ENCODE results near the gene RAB9B. TPM values are rescaled to one million over a fixed set of nuclear protein-coding genes. Genes with fewer than 3 reads are reported as not detected.

The RAB9B gene
- total and polyA plus RNA-seq, 2 donors from 2014 or later: 0.26 to 1.1 TPM

DNA sequence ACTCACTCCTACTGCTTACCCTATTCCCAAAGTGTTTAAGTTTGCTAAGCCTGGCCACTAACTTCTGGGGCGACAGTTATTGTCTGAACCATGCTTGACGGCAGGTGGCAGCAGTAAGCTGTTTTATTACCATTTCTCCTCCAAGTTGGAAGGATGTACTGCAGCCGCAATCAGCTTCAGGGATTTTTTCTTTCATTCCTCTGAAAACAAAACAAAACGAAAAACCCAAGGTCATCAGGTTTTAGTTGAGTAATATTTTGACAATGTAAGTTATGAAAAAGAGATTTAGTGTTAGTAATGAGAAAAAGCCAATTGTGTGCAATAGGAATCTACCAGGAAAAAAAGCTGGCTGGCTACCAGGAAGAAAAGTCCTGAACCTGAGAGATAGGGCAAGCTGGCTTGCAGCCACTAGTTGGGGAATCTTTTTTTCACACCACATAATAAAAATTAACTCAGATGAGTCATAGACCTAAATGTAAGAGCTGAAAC is 13.2 kb upstream of the RAB9B start:
- no peak overlapping the region for H3K27ac ChIP-seq (ENCODE audit: low read depth in 2 of 2, low read length in 2 of 2)
- H3K9ac ChIP-seq (ENCODE audit: low read length in 3 of 3): no peak overlapping the region
- H3K27me3 ChIP-seq (ENCODE audit: control insufficient read depth, insufficient read depth, low read length): no peaks in the 10 kb centered on the region
- H3K4me3 ChIP-seq (ENCODE audit: low read length in 3 of 3): no peak overlapping the region
- peak; percentile 98 for FAIRE-seq
- TF ChIP-seq, protein P1, sequence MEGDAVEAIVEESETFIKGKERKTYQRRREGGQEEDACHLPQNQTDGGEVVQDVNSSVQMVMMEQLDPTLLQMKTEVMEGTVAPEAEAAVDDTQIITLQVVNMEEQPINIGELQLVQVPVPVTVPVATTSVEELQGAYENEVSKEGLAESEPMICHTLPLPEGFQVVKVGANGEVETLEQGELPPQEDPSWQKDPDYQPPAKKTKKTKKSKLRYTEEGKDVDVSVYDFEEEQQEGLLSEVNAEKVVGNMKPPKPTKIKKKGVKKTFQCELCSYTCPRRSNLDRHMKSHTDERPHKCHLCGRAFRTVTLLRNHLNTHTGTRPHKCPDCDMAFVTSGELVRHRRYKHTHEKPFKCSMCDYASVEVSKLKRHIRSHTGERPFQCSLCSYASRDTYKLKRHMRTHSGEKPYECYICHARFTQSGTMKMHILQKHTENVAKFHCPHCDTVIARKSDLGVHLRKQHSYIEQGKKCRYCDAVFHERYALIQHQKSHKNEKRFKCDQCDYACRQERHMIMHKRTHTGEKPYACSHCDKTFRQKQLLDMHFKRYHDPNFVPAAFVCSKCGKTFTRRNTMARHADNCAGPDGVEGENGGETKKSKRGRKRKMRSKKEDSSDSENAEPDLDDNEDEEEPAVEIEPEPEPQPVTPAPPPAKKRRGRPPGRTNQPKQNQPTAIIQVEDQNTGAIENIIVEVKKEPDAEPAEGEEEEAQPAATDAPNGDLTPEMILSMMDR (IDR thresholded peaks at IDR 0.05; ENCODE audit: borderline replicate concordance, extremely low read depth, insufficient read depth): peak; percentile 56
- DNase-seq: peak; percentile 42 to 73 (median 50)
- no peaks in the 10 kb centered on the region for H3K9me3 ChIP-seq (ENCODE audit: control insufficient read depth in 2 of 3, insufficient read depth in 1 of 3, low read length in 3 of 3)
- no peaks in the 10 kb centered on the region for H3K4me1 ChIP-seq (ENCODE audit: control insufficient read depth in 2 of 3, insufficient read depth in 2 of 3, low read depth in 1 of 3, low read length in 3 of 3)
- H3K36me3 ChIP-seq (ENCODE audit: control insufficient read depth in 2 of 3, insufficient read depth in 3 of 3, low read length in 3 of 3): no peaks in the 10 kb centered on the region
- intact Hi-C loops (cut with DNase I): no loop called here

DNA sequence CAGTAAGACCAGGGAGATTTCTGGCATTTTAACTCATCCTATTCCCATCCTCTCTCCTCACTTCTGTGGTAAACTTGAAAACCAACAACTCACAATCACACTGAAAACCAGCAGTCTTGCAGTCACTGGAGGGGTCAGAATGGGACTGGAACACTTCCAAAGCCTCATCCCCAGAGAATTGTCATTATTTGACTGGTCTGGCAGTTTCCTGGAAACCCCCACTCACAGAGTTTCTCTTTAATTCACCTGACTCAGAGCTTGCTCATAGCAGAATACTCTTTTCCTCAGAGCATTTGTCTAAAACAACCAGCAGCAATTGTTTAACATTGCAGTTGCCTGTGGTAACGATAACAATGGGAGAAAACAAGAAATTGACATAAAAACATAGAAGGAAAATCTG is 7.3 kb upstream of the RAB9B start:
- DNase-seq (no peak), FAIRE-seq (no peak)
- Histone ChIP-seq H3K27me3 (ENCODE audit: control insufficient read depth, insufficient read depth, low read length) (no peaks in the 10 kb centered on the region), H3K9ac (ENCODE audit: low read length in 3 of 3) (no peak overlapping the region), H3K9me3 (ENCODE audit: control insufficient read depth in 2 of 3, insufficient read depth in 1 of 3, low read length in 3 of 3) (no peaks in the 10 kb centered on the region), H3K4me1 (ENCODE audit: control insufficient read depth in 2 of 3, insufficient read depth in 2 of 3, low read depth in 1 of 3, low read length in 3 of 3) (no peaks in the 10 kb centered on the region), H3K36me3 (ENCODE audit: control insufficient read depth in 2 of 3, insufficient read depth in 3 of 3, low read length in 3 of 3) (no peaks in the 10 kb centered on the region), H3K4me3 (ENCODE audit: low read length in 3 of 3) (no peak overlapping the region), H3K27ac (ENCODE audit: low read depth in 2 of 2, low read length in 2 of 2) (no peak overlapping the region)
- TF ChIP-seq, protein P1 (IDR thresholded peaks at IDR 0.05; ENCODE audit: borderline replicate concordance, extremely low read depth, insufficient read depth): no peak
- intact Hi-C loops (cut with DNase I): no loop called here

DNA sequence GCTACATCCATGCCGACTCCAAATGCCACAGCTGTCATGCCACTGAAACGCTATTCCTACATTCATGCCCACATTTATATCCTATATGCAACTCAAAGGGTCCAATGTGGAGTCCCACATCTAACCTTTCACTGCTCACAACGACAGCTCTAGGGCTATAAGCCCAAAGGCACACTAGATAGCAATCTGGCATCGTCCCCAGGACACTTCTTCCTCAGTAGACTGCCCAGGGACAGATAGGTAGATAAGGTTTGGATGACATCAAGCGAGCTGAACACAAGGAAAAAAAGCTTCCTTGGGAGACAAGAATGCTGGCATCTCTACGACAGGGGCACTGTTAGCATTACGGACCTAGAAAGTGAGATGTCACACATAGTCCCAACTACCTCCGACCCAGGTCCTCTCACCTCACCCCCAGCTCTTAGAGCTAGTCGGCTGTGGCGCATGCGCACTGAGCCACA is 685 bp downstream of the RAB9B start:
- FAIRE-seq: no peak
- Histone ChIP-seq H3K27me3 (ENCODE audit: control insufficient read depth, insufficient read depth, low read length) (peaks cover 9% of the 10 kb centered on the region), H3K36me3 (ENCODE audit: control insufficient read depth in 2 of 3, insufficient read depth in 3 of 3, low read length in 3 of 3) (no peaks in the 10 kb centered on the region), H3K9me3 (ENCODE audit: control insufficient read depth in 2 of 3, insufficient read depth in 1 of 3, low read length in 3 of 3) (no peaks in the 10 kb centered on the region), H3K9ac (ENCODE audit: low read length in 3 of 3) (peak overlapping the region in 1 of 3 donors; percentile 16), H3K27ac (ENCODE audit: low read depth in 2 of 2, low read length in 2 of 2) (no peak overlapping the region), H3K4me1 (ENCODE audit: control insufficient read depth in 2 of 3, insufficient read depth in 2 of 3, low read depth in 1 of 3, low read length in 3 of 3) (no peaks in the 10 kb centered on the region), H3K4me3 (ENCODE audit: low read length in 3 of 3) (peak overlapping the region; percentile 47 to 66 (median 60))
- no peak for DNase-seq
- TF ChIP-seq, protein P1 (IDR thresholded peaks at IDR 0.05; ENCODE audit: borderline replicate concordance, extremely low read depth, insufficient read depth): no peak
- intact Hi-C loops (cut with DNase I): no loop called here

DNA sequence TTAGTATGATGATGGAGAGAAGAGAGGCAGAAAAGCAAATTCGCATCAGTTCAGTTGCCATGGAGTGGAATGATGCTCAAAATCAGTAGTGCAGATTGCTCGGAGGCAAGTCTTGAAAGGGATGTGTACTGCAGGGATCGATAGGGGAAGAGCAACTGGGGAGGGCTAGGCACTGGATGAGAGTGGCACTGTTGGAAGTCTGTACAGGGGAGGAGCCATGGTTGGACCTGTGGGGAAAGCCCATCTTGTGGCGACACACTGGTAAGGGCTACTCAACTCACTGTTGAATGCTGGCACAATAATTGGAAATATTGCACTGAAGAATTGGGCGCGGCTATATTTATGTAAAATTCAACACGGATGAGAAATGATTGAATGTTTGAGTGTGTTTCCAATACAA is 1.2 kb downstream of the RAB9B start:
- H3K4me1 ChIP-seq (ENCODE audit: control insufficient read depth in 2 of 3, insufficient read depth in 2 of 3, low read depth in 1 of 3, low read length in 3 of 3): no peaks in the 10 kb centered on the region

More for the DNA sequence above, 1.2 kb downstream of the RAB9B start:
- Histone ChIP-seq H3K36me3 (ENCODE audit: control insufficient read depth in 2 of 3, insufficient read depth in 3 of 3, low read length in 3 of 3) (no peaks in the 10 kb centered on the region), H3K27ac (ENCODE audit: low read depth in 2 of 2, low read length in 2 of 2) (no peak overlapping the region), H3K4me3 (ENCODE audit: low read length in 3 of 3) (no peak overlapping the region), H3K9me3 (ENCODE audit: control insufficient read depth in 2 of 3, insufficient read depth in 1 of 3, low read length in 3 of 3) (no peaks in the 10 kb centered on the region), H3K9ac (ENCODE audit: low read length in 3 of 3) (no peak overlapping the region), H3K27me3 (ENCODE audit: control insufficient read depth, insufficient read depth, low read length) (peaks cover 9% of the 10 kb centered on the region)
- no peak for FAIRE-seq
- intact Hi-C loops (cut with DNase I): no loop called here
- TF ChIP-seq, protein P1 (IDR thresholded peaks at IDR 0.05; ENCODE audit: borderline replicate concordance, extremely low read depth, insufficient read depth): no peak
- no peak for DNase-seq
